SK-N-SH treated with all-trans-retinoic acid at 6 μM for 48 hours (cell line): ENCODE results near the gene DAB2IP.

Experiments
- ARNTL ChIP-seq: fragments of 450-650 bp; formaldehyde crosslinking; IDR thresholded peaks from 2 replicates; pipeline ENCODE4 v1.5.0; 2020; ENCODE audit warnings: low read depth, mild to moderate bottlenecking, moderate library complexity, borderline replicate concordance
- BACH2 ChIP-seq: fragments of 250-450 bp; sonication (Bioruptor Pico); IDR thresholded peaks from 2 replicates; pipeline ENCODE4 v1.9.0; 2021; ENCODE audit warnings: mild to moderate bottlenecking, borderline replicate concordance
- CREB5 ChIP-seq: fragments of 250-450 bp; sonication (Bioruptor Pico); IDR thresholded peaks from 2 replicates; pipeline ENCODE4 v1.5.1; 2020; ENCODE audit warnings: low read depth, mild to moderate bottlenecking, moderate library complexity
- PPARA ChIP-seq: fragments of 250-450 bp; sonication (Bioruptor Pico); IDR thresholded peaks from 2 replicates; pipeline ENCODE4 v1.5.0; 2020; ENCODE audit warnings: mild to moderate bottlenecking, borderline replicate concordance
- TCF4 ChIP-seq: fragments of 250-450 bp; sonication (Bioruptor Pico); IDR thresholded peaks from 2 replicates; pipeline ENCODE4 v1.8.0; 2021; ENCODE audit warnings: mild to moderate bottlenecking, moderate library complexity, borderline replicate concordance
- TSHZ2 ChIP-seq: fragments of 250-450 bp; sonication (Bioruptor Pico); IDR thresholded peaks from 2 replicates; pipeline ENCODE4 v1.5.0; 2020; ENCODE audit warnings: mild to moderate bottlenecking, moderate library complexity
- ZC3H10 ChIP-seq: fragments of 250-450 bp; sonication (Bioruptor Pico); IDR thresholded peaks from 2 replicates; pipeline ENCODE4 v1.5.1; 2021; ENCODE audit warnings: mild to moderate bottlenecking, moderate library complexity
- ZNF565 ChIP-seq: fragments of 450-650 bp; formaldehyde crosslinking; conservative IDR thresholded peaks from 2 replicates; pipeline ENCODE4 v1.5.0; 2020; ENCODE audit warnings: low read depth, mild to moderate bottlenecking, moderate library complexity
- ZNF8 ChIP-seq: fragments of 450-650 bp; formaldehyde crosslinking; IDR thresholded peaks from 2 replicates; pipeline ENCODE4 v1.5.0; 2020; ENCODE audit warnings: mild to moderate bottlenecking, moderate library complexity
- TF ChIP-seq, protein P1 (sequence below): fragments of 250-450 bp; sonication (Bioruptor Pico); IDR thresholded peaks from 2 replicates; pipeline ENCODE4 v1.8.0; 2020; ENCODE audit warnings: mild to moderate bottlenecking, moderate library complexity, borderline replicate concordance

- TF ChIP-seq ARNTL (CRISPR knock-in tag) (no peak), BACH2 (no peak), CREB5 (no peak), TCF4 (CRISPR knock-in tag) (no peak), ZNF565 (no peak), ZC3H10 (no peak), TSHZ2 (CRISPR knock-in tag) (no peak), ZNF8 (CRISPR knock-in tag) (no peak), PPARA (no peak)
- TF ChIP-seq, protein P1, sequence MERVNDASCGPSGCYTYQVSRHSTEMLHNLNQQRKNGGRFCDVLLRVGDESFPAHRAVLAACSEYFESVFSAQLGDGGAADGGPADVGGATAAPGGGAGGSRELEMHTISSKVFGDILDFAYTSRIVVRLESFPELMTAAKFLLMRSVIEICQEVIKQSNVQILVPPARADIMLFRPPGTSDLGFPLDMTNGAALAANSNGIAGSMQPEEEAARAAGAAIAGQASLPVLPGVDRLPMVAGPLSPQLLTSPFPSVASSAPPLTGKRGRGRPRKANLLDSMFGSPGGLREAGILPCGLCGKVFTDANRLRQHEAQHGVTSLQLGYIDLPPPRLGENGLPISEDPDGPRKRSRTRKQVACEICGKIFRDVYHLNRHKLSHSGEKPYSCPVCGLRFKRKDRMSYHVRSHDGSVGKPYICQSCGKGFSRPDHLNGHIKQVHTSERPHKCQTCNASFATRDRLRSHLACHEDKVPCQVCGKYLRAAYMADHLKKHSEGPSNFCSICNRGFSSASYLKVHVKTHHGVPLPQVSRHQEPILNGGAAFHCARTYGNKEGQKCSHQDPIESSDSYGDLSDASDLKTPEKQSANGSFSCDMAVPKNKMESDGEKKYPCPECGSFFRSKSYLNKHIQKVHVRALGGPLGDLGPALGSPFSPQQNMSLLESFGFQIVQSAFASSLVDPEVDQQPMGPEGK (CRISPR knock-in tag): no peak
Observed at GRCh38 chr9:121688146-121688680, 36.8 kb downstream of the DAB2IP start.
